Activated CD8-positive, alpha-beta memory T cell treated with anti-CD3 and anti-CD28 coated beads for 24 hours (primary cell): ENCODE data around the gene CCP110.

Experiments
- DNase-seq: peaks from one replicate; pipeline ENCODE4 v3.0.0-alpha.2; 2020

Gene CCP110

DNA sequence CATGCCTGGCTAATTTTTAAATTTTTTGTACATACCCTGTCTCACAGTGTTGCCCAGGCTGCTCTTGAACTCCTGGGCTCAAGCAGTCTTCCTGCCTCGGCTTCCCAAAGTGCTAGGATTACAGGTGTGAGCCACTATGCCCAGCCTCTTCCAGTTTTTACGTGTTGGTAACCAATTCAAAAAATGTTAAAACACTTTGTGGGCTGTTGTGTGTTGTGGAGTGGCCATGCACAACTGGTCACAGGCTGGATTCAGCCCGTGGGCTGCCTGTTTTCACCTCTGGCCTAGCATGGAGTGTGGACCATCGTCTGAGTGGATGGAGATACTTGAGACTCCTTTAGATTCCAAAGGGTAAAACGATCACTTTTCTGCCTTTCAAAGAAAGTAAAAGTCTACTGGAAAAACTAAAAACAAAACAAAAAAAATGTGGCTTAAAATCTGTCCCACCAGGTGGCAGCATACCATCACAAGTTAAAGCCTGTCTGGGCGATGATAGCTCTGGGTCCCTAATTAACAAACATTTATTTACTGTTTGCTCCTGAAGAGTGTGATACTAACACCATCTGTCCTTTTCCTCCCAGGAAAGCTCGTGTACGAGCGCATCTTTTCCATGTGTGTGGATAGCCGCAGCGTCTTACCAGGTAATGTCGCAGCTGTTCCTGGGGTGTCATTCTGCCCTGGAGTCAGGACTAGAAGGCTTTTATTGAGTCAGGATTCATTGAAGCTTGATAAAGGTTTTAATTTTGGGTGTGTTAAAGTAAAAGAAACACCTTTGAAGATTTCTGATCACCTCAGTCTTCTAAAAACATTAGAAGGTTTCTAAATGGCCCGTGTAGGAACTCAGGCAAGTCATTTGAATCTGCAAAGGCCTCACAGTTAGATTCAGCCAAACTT, 77.6 kb downstream of the CCP110 start:
- no peak for DNase-seq
